GM10248 (cell line): Measurements from ENCODE around the gene S100B.

Experiments
- CTCF ChIA-PET: fragments of 300-600 bp; sonication (Branson Sonifier 250); formaldehyde crosslinking; extraction: SDS; loops from one replicate; lab custom pipeline; 2021; ENCODE audit warnings: antibody characterized with exemption; lab: Yijun Ruan, JAX
- POLR2A ChIA-PET: fragments of 350-650 bp; sonication (Branson Sonifier 250); formaldehyde crosslinking; extraction: SDS; loops from one replicate; lab custom pipeline; 2020; ENCODE audit warnings: antibody characterized with exemption; lab: Yijun Ruan, JAX
- DNase-seq: peaks from one replicate; pipeline ENCODE4 v3.0.0; 2012; ENCODE audit errors: extremely low spot score
- TF ChIP-seq, protein P1 (sequence below): IDR thresholded peaks from 2 replicates; pipeline ENCODE4 v1.5.1; 2012; ENCODE audit warnings: mild to moderate bottlenecking, low read depth; ENCODE audit errors: extremely low read depth, missing control alignments, control extremely low read depth

Gene S100B

DNA sequence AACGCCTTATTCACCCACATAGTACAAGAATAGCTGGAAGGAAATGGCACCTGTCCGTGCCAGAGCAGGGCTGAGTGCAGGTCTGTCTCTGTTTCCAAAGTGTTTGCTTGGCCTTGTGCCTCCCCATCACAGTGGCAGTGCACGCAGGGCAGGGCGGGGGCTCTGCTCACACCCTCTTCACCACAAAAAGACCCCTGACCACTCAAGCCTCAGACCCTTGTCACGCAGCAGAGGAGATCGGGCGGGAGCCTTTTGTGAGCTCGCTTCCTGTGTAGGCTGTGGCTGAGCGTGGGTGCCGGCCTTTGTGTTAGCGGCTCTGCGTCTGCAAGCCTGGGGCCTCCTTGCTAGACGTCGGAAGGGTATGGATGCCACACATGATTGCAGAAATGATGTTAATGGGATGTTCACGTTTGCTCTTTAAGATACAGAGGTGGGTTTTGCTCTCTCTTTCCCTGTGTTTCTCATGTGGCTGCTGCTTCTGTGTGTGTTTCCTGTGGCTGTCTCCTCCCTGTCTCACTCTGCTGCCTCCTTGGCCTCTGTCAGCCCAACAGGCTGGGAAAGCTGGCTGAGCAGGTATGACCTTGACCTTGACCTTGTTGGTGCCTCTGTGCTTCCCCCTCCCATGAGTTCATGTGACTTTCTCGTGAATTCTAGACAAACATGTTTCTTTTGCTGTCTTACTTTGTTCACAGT lies 45.4 kb downstream of the S100B start:
- CTCF ChIA-PET = interaction anchor here (1.2 kb wide), 1 partner anchor 48 kb away, joined by 3 read pairs; no protein-coding TSS in a partner anchor
- POLR2A ChIA-PET = interaction anchor here (0.6 kb wide), 2 partner anchors 23 to 312 kb away, joined by 3 to 4 read pairs; no protein-coding TSS in a partner anchor
- DNase-seq = peak; percentile 77
- TF ChIP-seq, protein P1, sequence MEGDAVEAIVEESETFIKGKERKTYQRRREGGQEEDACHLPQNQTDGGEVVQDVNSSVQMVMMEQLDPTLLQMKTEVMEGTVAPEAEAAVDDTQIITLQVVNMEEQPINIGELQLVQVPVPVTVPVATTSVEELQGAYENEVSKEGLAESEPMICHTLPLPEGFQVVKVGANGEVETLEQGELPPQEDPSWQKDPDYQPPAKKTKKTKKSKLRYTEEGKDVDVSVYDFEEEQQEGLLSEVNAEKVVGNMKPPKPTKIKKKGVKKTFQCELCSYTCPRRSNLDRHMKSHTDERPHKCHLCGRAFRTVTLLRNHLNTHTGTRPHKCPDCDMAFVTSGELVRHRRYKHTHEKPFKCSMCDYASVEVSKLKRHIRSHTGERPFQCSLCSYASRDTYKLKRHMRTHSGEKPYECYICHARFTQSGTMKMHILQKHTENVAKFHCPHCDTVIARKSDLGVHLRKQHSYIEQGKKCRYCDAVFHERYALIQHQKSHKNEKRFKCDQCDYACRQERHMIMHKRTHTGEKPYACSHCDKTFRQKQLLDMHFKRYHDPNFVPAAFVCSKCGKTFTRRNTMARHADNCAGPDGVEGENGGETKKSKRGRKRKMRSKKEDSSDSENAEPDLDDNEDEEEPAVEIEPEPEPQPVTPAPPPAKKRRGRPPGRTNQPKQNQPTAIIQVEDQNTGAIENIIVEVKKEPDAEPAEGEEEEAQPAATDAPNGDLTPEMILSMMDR = no peak

DNA sequence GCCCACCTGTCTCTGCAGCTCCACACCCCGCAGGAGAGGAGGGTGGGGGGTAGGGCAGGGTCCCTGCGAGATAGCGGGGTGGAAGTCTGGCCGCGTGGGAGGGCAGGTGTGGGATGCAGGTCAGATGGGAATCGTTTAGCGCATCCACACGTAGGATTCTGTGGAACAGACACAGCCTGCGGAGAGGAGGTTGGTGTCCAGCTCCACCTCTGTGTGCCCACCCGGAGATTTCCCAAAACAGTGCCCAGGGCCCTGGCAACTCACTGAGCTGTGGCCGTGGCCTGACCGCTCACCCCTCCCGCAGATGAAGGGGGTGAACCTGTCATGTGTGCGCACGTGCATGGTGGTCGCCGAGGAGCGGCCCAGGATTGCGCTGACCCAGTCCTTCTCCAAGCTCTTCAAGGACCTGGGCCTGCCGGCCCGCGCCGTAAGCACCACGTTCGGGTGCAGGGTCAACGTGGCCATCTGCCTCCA lies 46.9 kb downstream of the S100B start:
- POLR2A ChIA-PET = no interaction called here
- DNase-seq = no peak
- CTCF ChIA-PET = no interaction called here
- TF ChIP-seq, protein P1 = no peak

GRCh38 chr21:46557469-46557868 lies 47.4 kb downstream of the S100B start:
- CTCF ChIA-PET = no interaction called here
- TF ChIP-seq, protein P1 = no peak
- no peak for DNase-seq
- POLR2A ChIA-PET = no interaction called here

GRCh38 chr21:46556802-46557201 lies 48.1 kb downstream of the S100B start:
- TF ChIP-seq, protein P1 = no peak
- CTCF ChIA-PET = interaction anchor here (1.1 kb wide), 1 partner anchor 105 kb away, joined by 3 read pairs; no protein-coding TSS in a partner anchor
- DNase-seq = no peak
- POLR2A ChIA-PET = no interaction called here

GRCh38 chr21:46555678-46556077 lies 49.2 kb downstream of the S100B start:
- POLR2A ChIA-PET = no interaction called here
- TF ChIP-seq, protein P1 = no peak
- CTCF ChIA-PET = interaction anchor here (1.1 kb wide), 1 partner anchor 106 kb away, joined by 3 read pairs; no protein-coding TSS in a partner anchor
- no peak for DNase-seq

DNA sequence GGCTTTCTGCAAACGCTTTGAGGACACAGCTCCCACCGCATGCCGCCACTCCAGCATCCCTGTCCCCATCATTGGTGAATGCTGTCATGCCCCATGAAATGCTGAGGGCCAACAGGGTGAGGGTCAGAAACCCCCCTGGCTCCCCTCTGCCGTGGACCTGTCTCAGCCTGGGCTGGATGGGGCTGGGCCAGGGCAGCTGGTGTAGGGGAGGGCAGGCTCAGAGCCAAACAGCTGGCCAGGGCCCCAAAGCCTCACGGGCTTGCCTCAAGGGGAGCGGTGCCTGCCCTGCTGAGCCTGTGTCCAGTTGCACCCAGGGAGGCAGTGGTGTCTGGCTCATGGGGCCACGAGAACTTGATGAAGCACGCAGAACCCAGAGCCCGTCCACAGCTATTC lies 49.7 kb downstream of the S100B start:
- no peak for DNase-seq
- POLR2A ChIA-PET = no interaction called here
- TF ChIP-seq, protein P1 = no peak
- CTCF ChIA-PET = interaction anchor here (1.3 kb wide), 1 partner anchor 18 kb away, joined by 3 read pairs; no protein-coding TSS in a partner anchor
